AG10803 (cell line): Measurements from ENCODE around the gene PAQR8.

Experiments used
- DNase-seq: peaks from one replicate; pipeline ENCODE4 v3.0.0; 2010; ENCODE audit warnings: low read depth
- H3K4me3 ChIP-seq: 2 replicates; pipeline ENCODE4 v1.5.1; 2011; ENCODE audit warnings: mild to moderate bottlenecking, low read length, control low read depth
- TF ChIP-seq, protein P1 (sequence below): conservative IDR thresholded peaks from 2 replicates; pipeline ENCODE4 v1.5.1; 2011; ENCODE audit warnings: mild to moderate bottlenecking, low read length, control low read depth, inconsistent platforms

The PAQR8 gene

DNA sequence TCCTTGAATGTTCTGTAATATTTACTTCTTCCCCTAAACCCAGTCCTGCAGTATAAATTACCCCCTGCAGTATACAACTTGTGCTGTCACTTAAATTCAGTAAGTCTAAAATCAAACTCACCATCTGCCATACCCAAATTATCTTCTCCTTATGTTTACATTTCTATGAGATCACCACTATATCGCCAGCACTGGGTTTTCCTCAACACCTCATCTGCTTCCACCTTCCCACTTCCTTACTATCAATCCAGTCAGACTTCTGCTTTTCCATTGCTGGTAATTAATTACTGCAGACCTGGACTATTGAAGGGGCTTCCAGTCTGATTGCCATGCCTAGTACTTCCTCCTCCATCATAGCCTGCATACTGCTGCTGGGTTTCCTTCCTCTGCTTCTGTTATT is 73.4 kb downstream of the PAQR8 start:
- DNase-seq, result no peak
- TF ChIP-seq, protein P1, sequence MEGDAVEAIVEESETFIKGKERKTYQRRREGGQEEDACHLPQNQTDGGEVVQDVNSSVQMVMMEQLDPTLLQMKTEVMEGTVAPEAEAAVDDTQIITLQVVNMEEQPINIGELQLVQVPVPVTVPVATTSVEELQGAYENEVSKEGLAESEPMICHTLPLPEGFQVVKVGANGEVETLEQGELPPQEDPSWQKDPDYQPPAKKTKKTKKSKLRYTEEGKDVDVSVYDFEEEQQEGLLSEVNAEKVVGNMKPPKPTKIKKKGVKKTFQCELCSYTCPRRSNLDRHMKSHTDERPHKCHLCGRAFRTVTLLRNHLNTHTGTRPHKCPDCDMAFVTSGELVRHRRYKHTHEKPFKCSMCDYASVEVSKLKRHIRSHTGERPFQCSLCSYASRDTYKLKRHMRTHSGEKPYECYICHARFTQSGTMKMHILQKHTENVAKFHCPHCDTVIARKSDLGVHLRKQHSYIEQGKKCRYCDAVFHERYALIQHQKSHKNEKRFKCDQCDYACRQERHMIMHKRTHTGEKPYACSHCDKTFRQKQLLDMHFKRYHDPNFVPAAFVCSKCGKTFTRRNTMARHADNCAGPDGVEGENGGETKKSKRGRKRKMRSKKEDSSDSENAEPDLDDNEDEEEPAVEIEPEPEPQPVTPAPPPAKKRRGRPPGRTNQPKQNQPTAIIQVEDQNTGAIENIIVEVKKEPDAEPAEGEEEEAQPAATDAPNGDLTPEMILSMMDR, result no peak
- H3K4me3 ChIP-seq, result no peak overlapping the region

DNA sequence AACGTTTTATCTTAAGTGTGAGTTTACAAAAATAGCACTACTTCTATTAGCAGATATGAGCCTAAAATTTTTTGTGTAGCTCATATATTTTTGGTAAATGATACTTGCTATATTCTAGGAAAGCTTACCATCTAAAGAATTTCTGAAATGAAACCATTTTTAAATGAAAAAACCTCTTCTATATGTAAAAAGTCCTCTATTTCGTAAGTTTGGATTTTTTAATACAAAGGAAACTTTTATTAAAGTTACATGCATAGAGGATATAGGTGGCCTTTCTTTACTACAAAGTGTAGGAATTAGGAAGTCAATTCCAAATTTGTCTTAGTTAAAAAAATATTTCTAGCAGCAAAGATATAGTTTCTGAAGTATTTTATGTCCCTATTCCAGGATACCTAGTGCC is 77.0 kb downstream of the PAQR8 start:
- DNase-seq, result no peak
- TF ChIP-seq, protein P1, result no peak
- no peak overlapping the region for H3K4me3 ChIP-seq

DNA sequence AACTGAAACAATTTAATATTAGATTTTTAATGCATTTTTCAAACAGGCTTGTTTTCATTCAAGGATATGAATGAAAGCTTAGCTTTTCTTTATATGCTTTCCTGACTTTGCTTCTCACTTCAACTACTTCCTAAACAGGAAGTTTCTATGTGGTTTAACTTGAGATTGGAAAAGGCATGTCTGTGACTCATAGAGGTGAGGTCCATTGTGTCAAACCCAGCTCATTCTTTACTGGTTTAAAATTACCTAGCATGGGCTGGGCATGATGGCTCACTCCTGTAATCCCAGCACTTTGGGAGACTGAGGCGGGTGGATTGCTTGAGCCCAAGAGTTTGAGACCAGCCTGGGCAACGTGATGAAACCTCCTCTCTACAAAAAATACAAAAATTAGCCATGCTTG is 92.6 kb downstream of the PAQR8 start:
- TF ChIP-seq, protein P1, result no peak
- no peak overlapping the region for H3K4me3 ChIP-seq
- DNase-seq, result no peak

DNA sequence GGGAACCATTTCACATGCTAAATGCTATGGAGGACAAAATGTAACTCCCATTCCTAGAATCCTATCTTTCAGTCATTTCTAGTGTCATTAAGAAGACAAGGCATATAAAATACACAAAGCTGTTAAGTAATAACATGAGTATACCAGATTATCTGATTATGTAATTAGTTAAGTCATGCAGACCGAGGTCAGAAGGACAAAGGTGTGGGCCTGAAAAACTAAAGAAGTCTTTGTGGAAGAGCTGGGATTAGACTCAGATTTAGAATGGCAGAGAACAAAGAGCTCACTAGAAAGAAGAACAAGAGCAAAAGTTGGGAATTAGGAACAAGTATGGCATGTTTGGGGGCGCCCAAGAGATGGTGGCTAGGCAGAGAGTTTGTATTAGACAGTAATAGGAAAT is 95.1 kb downstream of the PAQR8 start:
- TF ChIP-seq, protein P1, result no peak
- no peak overlapping the region for H3K4me3 ChIP-seq
- no peak for DNase-seq
